HL-60/S4 treated with retinoic acid at 250 ng/mL for 4 days and 3 days (cell line): ENCODE measurements around the gene ZNF599.
"Not testable (repeated sequence)": the region's sequence is repeated elsewhere in the genome, so short reads cannot be mapped to it uniquely, and the experiment has no call there.

Source experiments
- in situ Hi-C: fragments of 300-500 bp; cut with MboI; formaldehyde crosslinking; loops from 2 replicates; pipeline ENCODE4 v1.7.0; 2022; ENCODE audit warnings: low sequenced_read_pairs

ZNF599 gene

DNA sequence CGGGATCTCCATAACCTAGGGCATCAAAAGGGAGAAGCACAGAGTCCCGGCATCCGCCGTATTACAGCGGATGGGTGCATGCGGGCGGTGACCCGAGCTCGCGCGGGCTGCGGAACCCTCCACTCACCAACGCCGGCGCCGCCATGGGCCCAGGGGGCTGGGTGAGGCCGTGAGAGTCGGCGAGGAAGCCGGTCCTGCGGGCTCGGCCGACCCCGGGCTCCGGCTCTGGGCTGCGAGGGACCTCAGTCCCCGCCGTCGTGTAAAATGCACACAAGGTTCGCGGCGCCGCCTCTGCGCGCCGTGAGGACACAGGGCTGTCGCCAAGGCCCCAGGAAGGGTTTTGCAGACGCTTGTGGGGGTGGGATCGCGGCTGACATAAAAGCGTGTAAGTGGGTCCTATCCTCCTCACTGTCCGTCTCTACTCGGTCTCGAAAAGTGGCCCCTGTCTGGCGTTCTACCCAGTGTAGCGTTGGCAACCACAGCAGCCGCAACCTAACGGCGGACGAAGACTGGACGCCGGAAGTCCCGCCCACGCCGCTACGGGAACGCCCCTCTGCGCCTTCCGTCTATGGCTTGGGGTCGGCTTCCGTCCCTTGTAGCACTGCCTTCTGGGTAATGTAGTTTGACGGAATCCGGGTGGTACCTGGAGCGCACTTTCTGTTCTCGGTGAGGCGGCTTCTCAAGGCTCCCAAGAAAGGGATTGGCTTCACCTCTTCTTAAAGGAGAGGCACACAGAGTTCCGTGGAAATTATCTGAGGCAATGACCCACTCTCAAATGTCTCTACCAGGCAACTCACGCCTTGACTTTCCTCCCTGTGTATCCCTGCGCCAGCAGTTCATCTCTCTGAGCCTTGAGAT lies at the start of gene ZNF599:
Gene ZNF599, minus strand, starts transcription at position 519 of the 858 bp plus-strand sequence. Its CDS starts 374 bp downstream, at position 145.
- in situ Hi-C loops, result no loop called here

- in situ Hi-C loops, result no loop called here
Measured at GRCh38 chr19:34818270-34818669, 45.3 kb upstream of the ZNF599 start.

DNA sequence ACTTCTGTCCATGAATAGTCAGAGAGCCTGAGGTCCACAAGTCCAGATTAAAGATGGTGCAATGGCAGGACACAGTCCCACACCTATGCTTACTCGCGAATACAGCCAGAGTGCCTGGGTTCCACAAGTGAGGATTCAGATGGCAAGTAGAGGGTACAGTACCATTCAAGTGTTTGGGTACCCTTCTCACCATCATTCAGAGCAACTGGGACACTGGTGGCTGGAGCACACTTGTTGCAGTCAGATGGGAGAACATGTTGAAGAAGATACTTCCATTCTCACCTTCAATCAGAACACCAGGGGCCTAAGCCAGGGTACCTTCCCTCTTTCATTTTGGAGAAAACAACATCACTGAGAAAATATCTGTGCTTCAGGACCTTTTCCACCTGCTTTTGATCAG lies 43.7 kb upstream of the ZNF599 start:
- in situ Hi-C loops, result no loop called here

GRCh38 chr19:34808566-34808965 lies 35.6 kb upstream of the ZNF599 start:
- in situ Hi-C loops, result no loop called here

DNA sequence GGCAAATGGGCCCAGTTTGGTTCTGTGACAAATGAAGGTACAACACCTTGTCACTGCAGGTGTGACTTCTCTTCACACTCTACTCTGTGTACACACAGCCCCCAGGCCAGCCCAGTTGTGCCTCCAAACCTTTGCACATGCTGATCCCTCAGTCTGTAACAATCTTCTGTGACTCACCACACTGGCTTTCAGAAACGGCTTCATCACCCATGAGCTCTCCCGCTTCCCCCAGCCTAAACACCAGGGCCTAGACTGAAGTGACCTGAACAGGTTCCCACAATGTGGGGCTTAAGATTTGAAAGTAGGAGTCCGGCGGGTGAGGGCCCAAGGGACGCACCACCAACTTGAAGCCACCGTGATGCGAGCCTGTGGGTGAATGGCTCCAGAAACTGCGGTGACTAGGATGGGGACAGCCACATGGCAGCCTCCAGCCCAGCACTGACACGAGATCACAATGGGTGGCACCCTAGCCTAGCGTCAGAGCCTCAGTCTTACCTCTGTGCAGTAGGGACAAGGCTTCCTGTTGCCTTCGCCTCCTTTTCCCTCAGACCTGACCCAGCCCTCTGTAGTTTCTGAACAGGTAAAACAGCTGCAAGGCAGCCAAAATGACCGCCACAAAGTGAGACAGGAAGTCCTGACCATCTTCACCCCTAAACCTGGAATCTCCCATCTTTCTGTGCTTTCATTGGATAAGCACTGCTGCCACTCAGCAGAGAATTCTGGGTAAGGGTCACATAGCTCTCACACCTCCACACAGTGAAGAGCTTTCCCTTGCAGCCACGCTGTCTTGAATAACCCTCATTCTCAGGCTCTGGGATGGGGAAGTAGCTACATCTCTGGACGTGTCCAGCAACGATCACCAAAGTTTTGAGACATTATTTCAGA lies 34.2 kb upstream of the ZNF599 start:
- in situ Hi-C loops, result no loop called here

- in situ Hi-C loops, result no loop called here
Measured at GRCh38 chr19:34804115-34804514, 31.1 kb upstream of the ZNF599 start.

- in situ Hi-C loops, result not testable (repeated sequence)
Measured at GRCh38 chr19:34796953-34797352, 23.9 kb upstream of the ZNF599 start.

GRCh38 chr19:34794066-34794960 lies 21.3 kb upstream of the ZNF599 start:
- in situ Hi-C loops, result no loop called here

- in situ Hi-C loops, result no loop called here
Measured at GRCh38 chr19:34793565-34793964, 20.6 kb upstream of the ZNF599 start.

GRCh38 chr19:34788074-34788473 lies 15.1 kb upstream of the ZNF599 start:
- in situ Hi-C loops, result no loop called here

GRCh38 chr19:34787059-34787824 lies 14.2 kb upstream of the ZNF599 start:
- in situ Hi-C loops, result no loop called here

GRCh38 chr19:34786236-34786635 lies 13.2 kb upstream of the ZNF599 start:
- in situ Hi-C loops, result no loop called here

DNA sequence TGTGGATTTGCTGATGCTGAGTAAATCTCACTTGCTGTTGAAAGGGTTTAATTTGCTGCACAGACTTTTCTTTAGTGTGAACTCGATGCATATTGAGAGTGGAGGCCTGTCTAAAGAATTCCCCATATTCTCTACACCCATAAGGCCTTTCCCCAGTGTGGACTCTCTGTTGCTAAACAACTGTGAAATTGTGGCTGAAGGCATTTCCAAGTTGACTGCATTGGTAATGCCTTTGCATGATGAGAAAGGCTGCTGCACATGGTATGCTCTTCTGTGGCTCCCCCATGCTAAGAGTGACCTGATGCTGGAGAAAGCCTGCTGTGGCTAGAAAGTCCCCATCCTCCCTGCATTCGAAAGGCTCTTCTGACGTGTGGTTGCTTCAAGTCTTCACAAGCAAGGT lies 6.6 kb upstream of the ZNF599 start:
- in situ Hi-C loops, result no loop called here

DNA sequence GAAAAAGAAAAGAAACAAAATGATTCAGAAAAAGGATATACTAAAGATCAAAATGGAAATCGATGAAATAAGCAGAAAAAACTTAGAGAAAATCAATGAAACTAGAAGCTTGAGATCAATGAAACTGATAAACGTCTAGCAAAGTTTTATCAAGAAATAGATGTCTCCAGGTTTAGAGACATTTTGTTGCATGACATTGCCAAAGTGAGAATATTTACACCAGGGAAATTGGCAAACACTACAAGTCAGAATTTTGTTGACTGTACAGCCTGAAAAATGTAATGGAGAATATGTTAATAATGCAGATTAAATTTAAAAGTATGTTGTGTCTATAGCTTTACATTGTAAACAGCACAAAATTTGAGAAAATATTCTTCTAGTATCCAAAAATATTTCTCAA lies 5.3 kb upstream of the ZNF599 start:
- in situ Hi-C loops, result no loop called here

GRCh38 chr19:34774857-34775256 lies 1.8 kb upstream of the ZNF599 start:
- in situ Hi-C loops, result no loop called here

- in situ Hi-C loops, result no loop called here
Measured at GRCh38 chr19:34773555-34773864, 495 bp upstream of the ZNF599 start.

GRCh38 chr19:34767951-34768350 lies 5.1 kb downstream of the ZNF599 start:
- in situ Hi-C loops, result no loop called here

DNA sequence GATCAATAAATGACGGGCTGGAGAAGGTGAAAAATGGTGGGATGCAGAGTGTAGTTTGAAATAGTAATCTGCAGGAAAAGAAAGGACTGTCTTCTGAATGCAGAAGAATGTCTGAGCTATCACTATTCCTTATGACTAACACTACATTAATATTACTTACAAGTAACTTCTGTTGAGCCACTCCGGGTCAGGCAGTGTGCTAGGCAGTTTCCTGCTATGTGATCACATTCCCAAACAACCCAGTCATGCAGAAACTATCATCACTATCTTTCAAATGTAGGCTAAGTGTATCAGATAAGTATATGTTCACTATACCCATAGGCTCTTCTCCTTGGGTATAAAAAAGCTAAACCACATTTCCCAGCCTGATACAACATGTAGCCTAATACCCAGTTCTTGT lies 6.6 kb downstream of the ZNF599 start:
- in situ Hi-C loops, result no loop called here

DNA sequence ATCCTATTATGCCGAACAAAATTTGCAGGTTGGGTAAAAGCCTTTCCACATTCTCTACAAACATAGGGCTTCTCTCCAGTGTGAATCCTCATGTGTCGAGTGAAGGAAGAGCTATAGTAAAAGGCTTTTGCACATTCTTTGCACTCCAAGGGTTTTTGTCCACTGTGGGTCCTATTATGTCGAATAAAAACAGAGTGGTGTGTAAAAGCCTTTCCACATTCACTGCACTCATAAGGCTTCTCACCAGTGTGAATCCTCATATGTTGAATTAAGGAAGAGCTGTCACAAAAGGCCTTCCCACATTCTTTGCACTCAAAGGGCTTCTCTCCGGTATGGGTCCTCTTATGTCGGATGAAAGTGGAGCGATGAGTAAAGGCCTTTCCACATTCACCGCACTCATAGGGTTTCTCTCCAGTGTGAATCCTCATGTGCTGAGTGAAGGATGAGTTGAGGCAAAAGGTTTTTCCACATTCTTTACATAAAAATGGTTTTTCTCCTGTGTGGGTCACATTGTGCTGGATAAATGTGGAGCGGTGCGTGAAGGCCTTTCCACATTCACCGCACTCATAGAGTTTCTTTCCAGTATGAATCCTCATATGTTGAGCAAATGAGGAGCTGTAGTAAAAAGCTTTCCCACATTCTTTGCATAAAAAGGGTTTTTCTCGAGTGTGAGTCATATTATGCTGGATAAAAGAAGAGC lies 13.6 kb downstream of the ZNF599 start:
- in situ Hi-C loops, result no loop called here

DNA sequence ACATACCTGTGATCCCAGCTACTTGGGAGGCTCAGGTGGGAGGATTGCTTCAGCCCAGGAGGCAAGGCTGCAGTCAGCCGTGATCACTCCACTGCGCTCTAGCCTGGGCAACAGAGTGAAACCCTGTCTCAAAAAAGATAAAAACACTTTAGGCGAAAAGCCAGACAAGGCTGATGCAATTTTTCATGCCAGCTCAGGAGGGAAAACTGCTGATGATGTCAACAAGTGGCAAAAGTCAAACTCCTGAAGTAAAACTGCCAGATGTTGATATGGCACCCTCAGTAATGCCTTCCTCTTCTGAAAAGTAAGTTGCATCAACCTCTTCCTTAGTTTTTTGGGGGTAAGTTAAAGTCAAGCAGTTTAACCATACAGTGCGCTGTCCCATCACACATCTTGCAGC lies 15.6 kb downstream of the ZNF599 start:
- in situ Hi-C loops, result no loop called here
